ENCODE results near the gene IFNG.

Gene IFNG

DNA sequence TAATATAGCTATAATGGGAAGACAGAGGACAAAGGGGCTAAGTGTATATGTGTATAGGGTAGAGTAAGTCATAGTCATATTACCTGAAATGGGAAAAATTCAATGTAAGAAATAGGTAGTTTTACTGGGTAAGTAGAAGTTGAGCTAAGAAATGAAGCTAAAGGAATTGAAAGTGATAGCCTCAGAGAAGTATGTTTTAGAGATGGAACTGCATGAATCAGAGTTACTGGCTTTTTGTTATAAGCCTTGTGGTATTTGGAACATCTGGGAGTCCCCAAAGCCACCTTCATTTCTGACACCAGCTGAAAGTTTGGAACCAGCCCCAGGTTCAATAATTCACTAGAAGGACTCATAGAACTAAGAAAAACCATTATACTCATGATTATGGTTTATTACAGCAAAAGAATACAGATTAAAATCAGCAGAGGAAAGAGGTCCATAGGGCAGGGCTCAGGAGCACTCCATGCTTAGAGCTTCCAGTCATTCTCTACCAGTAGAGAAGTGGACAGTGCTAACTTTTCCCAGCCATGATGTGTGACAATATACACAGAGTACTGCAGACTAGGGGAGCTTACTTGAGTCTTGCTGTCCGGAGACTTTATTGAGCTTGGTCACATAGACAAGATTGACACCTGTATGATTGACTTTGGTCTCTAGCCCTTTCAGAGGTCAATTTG is 9.8 kb upstream of the IFNG start:
- in situ Hi-C loops (cut with HindIII; ENCODE audit: low sequenced_read_pairs): no loop called here

DNA sequence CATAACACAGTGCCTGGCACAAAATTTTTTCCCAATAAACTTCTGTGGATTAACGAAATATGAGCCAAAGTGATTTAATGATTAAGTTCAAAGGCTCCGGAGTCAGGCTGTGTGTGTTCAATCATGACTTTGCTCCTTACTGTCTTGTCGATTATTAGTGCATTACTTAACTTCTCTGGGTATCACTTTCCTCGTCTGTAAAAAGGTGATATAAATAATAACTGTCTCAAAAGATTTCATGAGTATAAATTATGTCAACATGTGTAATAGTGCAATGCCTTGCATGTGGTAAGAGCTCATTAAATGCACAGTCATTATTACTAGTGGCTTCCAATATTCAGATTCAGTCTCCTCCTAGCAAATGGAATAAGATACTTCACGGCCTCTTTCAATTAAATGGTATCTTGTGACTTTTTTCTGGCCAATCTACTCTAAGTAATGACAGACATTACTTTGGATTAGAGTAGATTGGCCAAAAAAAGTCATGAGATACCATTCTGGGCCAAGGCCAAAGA is 6.8 kb upstream of the IFNG start:
- in situ Hi-C loops (cut with HindIII; ENCODE audit: low sequenced_read_pairs): no loop called here

DNA sequence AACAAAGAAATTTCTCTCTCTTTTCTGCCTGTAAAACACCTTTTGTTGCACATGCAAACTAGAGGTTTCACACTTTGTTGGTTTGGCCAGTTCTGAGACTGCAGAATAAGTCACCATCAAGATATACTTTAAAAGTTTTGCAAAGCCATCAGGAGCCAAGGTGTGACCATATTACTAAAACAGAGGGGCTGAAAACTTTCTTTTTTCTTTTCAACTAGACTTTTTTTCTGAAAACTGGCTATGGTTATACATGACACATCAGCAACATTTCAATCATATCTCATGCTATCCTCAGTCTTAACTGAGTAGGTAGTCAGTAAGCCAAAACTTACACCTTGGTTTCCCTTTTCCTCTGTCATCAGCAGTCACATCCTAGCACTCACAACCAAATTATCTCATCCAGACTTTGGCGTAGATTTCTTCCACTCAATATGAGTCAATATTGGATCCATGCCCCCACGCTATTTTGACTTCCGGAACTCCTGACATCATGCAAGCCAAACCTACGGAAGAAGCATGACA is 4.1 kb upstream of the IFNG start:
- in situ Hi-C loops (cut with HindIII; ENCODE audit: low sequenced_read_pairs): no loop called here

- in situ Hi-C loops (cut with HindIII; ENCODE audit: low sequenced_read_pairs): no loop called here
Measured at GRCh38 chr12:68162374-68162773, 2.8 kb upstream of the IFNG start.

- in situ Hi-C loops (cut with HindIII; ENCODE audit: low sequenced_read_pairs): no loop called here
Measured at GRCh38 chr12:68158432-68158831, 1.1 kb downstream of the IFNG start.

GRCh38 chr12:68157380-68157779 is 2.2 kb downstream of the IFNG start:
- in situ Hi-C loops (cut with HindIII; ENCODE audit: low sequenced_read_pairs): no loop called here

DNA sequence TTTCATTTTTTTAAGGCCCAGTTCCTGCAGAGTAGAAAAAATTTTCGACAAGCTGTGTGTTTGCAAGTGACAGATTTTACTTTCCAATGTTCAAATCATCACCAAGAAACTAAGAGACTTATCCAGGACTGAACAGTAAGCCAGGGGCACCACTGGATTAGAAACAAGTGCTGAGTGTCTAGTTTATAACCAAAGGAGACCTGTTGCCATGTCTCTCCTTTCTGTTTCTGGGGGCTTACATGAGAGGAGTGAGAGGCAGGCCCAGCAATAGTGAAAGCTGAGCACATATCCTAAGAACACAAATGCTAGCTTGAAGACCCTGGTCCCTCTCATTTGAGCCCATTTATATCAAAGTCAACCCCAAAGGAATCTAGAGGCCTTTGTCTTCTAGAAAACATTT is 2.9 kb downstream of the IFNG start:
- in situ Hi-C loops (cut with HindIII; ENCODE audit: low sequenced_read_pairs): no loop called here

- in situ Hi-C loops (cut with HindIII; ENCODE audit: low sequenced_read_pairs): no loop called here
Measured at GRCh38 chr12:68154779-68155178, 4.8 kb downstream of the IFNG start.

DNA sequence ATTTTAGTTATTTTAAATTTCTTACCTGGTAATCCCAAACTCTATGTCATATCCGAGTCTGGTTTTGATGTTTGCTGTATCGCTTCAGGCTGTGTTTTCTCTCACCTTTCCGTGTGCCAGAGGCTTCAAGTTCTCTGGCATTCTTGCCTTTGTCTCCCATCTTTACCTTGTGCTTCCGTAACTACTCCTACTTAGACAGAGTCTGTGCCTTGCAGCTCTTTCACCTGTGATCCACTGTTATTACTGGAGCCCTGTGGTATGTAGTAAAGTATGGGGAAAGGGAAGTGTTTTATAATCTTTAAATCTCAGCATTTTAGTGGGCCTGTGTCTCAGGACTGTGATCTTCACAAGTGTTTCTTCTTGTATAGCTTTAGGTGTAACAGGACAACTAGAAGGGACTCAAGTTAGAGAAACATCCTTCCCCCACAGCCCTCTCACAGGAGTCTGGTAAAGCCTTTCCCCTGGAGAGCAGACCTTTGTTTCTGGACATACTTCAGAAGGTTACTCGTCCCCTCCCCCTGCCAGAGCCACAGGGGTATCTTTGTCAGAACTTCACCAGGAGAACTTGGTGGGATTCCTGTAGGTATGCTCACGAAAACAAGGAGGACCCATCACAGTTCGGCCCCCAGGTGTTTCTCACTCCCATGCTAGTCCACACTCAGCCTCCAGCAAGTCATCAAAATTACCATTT is 11.1 kb downstream of the IFNG start:
- in situ Hi-C loops (cut with HindIII; ENCODE audit: low sequenced_read_pairs): no loop called here

- in situ Hi-C loops (cut with HindIII; ENCODE audit: low sequenced_read_pairs): no loop called here
Measured at GRCh38 chr12:68140556-68140955, 19.0 kb downstream of the IFNG start.

DNA sequence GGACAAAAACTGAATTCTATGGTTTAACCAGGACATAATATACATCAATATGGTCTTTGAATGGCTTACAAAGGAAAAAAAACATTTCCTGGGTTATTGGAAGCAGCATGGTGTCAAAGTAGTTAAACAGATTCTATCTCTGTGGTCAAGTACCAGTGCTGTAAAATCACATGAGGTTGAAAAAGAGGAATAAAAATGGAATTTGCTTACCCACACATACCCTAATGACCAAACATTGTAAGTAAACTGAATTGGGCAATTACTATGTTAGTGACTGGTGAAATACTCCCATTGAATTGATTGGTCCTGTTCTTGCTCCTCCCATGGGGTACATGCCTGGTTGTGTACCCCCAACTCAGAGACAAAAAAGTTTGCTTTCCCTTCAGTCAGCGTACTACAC is 19.6 kb downstream of the IFNG start:
- in situ Hi-C loops (cut with HindIII; ENCODE audit: low sequenced_read_pairs): no loop called here

DNA sequence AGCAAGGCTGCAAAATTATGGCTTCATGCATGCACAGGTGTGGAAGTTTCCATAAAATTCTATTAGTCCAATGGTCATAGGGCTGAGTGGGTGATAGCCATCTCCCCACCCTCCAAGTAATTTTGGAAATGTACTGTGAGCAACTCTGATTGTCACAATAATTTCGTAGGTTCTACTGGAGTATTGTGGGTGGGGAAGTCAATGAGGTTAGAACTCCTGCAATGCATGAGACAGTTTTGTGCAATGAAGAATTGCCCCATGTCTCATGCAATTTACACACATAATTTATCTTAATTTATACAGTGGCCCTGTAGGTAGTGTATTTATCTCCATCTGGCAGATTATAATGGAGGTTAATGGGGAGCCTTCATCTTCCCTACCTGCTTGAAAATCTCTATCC is 20.5 kb downstream of the IFNG start:
- in situ Hi-C loops (cut with HindIII; ENCODE audit: low sequenced_read_pairs): no loop called here

DNA sequence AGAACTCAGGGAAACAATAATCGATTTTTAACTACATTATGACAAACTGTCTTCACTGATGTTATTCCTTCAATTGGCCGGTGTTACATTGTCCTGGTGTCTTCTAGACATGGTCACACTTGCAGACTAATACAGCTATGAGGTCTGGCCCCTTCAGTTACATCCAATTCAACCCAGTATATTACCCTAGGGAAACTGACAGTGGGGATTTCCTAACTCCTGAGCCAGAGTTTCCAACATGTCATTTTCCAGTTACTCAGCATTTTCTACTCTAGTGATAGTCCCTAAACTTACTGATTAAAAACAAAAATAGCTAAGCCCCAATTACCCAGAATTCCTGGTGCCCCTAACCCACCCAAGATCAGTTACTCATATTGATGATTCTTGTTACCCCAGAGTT is 21.1 kb downstream of the IFNG start:
- in situ Hi-C loops (cut with HindIII; ENCODE audit: low sequenced_read_pairs): no loop called here

- in situ Hi-C loops (cut with HindIII; ENCODE audit: low sequenced_read_pairs): no loop called here
Measured at GRCh38 chr12:68137335-68137830, 22.2 kb downstream of the IFNG start.

DNA sequence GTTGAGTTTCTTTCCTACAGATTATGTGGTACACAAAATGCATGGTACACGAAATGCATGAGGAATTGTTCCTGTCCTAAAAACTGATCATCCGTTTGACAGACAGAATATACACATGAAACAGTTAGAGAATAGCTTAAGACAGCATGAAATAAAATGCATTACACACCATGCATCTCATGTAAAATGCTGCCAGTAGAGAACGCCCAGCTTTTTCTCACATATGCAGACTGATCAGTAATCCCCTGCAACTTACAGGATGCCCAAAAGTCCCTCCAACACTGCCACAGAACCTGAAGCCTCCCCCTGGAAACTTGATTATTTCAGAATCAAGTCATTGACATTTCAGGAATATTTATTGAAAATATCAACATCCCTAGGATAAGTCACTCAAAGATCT is 24.0 kb downstream of the IFNG start:
- in situ Hi-C loops (cut with HindIII; ENCODE audit: low sequenced_read_pairs): no loop called here

DNA sequence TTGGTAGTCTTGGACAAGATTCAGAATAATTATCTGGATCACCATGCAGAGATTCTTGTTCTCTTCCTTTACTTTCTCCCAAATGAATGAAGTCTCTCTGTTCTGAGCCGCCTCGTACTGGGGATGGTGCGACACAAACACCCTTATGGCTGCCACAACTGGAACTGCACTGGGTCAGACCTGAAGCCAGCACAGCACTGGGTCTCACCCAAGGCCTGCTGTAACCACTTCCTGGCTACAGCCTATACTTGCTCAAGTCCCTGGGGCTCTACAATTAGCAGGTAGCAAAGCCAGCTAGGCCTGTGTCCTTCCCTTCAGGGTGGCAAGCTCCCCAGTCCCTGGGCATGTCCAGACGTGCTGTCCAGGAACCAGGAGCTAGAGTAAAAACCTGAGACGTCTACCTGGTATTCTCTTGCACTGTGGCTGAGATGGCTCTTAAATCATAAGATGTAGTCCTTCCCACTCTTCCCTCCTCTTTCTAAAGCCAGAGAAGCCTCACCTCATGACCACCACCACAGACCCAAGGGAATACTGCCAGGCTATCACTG is 27.6 kb downstream of the IFNG start:
- in situ Hi-C loops (cut with HindIII; ENCODE audit: low sequenced_read_pairs): no loop called here

- in situ Hi-C loops (cut with HindIII; ENCODE audit: low sequenced_read_pairs): no loop called here
Measured at GRCh38 chr12:68129979-68130378, 29.6 kb downstream of the IFNG start.

DNA sequence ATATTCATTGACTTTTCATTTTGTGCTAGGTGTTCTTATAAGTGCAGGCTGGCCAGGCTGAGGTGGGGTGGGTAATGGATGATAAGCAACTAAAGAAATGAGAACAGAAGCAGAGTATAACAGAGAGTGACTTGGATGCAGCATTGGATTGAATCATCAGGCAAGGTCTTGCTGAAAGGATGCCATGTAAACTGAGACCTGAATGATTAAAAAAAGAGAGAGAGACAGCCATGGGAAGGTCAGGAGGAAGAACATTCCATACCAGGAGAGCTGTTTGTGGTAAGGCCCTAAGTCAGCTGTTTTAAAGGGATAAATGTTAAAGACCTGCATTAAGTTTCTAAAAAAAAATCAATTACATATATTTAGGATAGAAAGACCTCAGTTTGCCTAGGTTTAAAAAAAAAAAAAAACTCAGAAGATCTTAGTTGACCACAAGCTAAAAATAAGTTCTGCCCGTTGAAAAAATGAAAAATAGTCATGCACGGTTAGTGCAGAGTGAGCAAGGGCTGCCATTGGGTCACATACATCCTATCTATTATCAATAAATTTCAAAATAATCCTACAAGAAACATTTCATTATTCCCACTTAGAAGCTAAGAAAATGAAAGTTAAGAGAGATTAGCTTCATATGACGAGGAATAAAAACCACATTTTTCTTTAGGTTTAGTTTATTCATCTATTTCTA is 37.2 kb downstream of the IFNG start:
- in situ Hi-C loops (cut with HindIII; ENCODE audit: low sequenced_read_pairs): no loop called here

DNA sequence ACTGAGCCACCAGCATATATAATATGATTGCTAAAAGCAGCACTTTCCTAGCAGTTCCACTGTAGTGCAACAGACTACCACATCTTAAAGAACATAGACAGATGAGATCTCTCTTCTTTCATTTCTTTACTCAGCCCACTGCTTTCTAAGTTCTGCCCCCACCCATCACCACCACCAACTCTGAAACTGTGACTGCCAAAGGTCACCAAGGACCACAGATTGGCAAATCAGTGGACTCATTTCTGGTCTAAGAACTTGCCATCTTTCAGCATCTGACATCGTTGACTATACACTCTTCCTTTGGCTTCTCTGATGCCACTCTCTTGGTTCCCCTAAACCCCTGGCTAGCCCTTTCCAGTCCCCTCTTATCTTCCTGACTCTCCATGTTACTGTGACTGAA is 38.4 kb downstream of the IFNG start:
- in situ Hi-C loops (cut with HindIII; ENCODE audit: low sequenced_read_pairs): no loop called here

GRCh38 chr12:68119724-68120211 is 39.8 kb downstream of the IFNG start:
- in situ Hi-C loops (cut with HindIII; ENCODE audit: low sequenced_read_pairs): no loop called here

DNA sequence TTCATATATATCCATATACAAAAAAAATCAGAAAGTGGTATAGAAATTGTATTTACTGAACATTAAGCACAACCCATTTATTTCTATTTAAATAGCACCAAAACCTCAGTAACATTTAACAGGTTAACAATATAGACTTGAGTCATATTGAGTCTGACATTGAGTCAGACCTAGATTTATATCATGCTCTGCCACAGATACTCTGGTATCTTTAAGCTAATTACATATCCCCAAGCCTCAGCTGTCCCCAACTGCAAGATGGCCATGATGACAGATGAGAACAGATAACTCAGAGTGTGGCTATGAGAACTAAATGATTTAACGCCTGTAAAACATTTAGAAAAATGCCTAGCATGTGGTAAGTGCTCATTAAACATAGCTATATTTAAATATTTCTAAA is 40.3 kb downstream of the IFNG start:
- in situ Hi-C loops (cut with HindIII; ENCODE audit: low sequenced_read_pairs): no loop called here

All from DLD1 (cell line).